Measurements from ENCODE around the gene ZBTB16. TPM values are rescaled to one million over a fixed set of nuclear protein-coding genes. Genes with fewer than 3 reads are reported as not detected.

The ZBTB16 gene
- total and polyA plus RNA-seq, 9 donors: 12.7 to 160 (median 68.7) TPM

GRCh38 chr11:114166897-114167323 is 107.4 kb downstream of the ZBTB16 start:
- intact Hi-C loops (cut with DNase I): no loop called here
- Histone ChIP-seq H3K4me1 (ENCODE audit: insufficient read depth) (peaks cover 69% of the 10 kb centered on the region), H3K4me3 (no peak overlapping the region), H3K27ac (peak overlapping the region; percentile 65 to 89), H3K36me3 (no peaks in the 10 kb centered on the region), H3K27me3 (no peaks in the 10 kb centered on the region), H3K9me3 (no peaks in the 10 kb centered on the region)
- TF ChIP-seq, protein P1, sequence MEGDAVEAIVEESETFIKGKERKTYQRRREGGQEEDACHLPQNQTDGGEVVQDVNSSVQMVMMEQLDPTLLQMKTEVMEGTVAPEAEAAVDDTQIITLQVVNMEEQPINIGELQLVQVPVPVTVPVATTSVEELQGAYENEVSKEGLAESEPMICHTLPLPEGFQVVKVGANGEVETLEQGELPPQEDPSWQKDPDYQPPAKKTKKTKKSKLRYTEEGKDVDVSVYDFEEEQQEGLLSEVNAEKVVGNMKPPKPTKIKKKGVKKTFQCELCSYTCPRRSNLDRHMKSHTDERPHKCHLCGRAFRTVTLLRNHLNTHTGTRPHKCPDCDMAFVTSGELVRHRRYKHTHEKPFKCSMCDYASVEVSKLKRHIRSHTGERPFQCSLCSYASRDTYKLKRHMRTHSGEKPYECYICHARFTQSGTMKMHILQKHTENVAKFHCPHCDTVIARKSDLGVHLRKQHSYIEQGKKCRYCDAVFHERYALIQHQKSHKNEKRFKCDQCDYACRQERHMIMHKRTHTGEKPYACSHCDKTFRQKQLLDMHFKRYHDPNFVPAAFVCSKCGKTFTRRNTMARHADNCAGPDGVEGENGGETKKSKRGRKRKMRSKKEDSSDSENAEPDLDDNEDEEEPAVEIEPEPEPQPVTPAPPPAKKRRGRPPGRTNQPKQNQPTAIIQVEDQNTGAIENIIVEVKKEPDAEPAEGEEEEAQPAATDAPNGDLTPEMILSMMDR (IDR thresholded peaks at IDR 0.05): no peak
- TF ChIP-seq POLR2A (IDR thresholded peaks at IDR 0.05) (no peak), EP300 (IDR thresholded peaks at IDR 0.05) (no peak)
- WGBS, 3 donors: 0 to 1% (median 1%) methylated on average over 3 of the region's 3 CpGs
- peak in 1 of 5 donors; percentile 72 for DNase-seq

DNA sequence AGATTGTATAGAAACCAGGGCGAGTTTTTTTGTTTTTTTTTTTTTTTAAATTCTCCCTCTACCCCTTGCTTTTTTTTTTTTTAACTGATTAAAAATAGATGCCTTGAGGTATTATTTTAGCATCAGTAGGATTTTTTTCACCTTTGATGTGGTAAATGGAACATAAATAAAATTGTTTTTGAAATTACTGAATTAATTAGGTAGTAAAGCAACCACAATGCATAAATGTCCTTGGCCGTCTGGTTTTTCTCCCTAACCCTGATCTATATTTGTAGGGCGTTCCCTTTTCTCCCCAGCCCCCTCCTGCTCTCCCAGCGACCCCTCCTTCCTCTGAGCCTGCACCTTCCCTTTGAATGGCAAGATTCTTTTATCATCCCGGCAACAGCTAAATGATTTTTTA is 107.8 kb downstream of the ZBTB16 start:
- Histone ChIP-seq H3K27ac (peak overlapping the region; percentile 65 to 89), H3K36me3 (no peaks in the 10 kb centered on the region), H3K27me3 (no peaks in the 10 kb centered on the region), H3K4me3 (no peak overlapping the region), H3K9me3 (no peaks in the 10 kb centered on the region), H3K4me1 (ENCODE audit: insufficient read depth) (peaks cover 70% of the 10 kb centered on the region)
- TF ChIP-seq, protein P1 (IDR thresholded peaks at IDR 0.05): no peak
- TF ChIP-seq EP300 (IDR thresholded peaks at IDR 0.05): no peak
- no peak for TF ChIP-seq POLR2A (IDR thresholded peaks at IDR 0.05)
- DNase-seq: no peak
- WGBS, 3 donors: 20 to 31% (median 24%) methylated on average over 5 of the region's 5 CpGs
- intact Hi-C loops (cut with DNase I): no loop called here

- peak overlapping the region; percentile 65 to 89 for H3K27ac ChIP-seq
- no peaks in the 10 kb centered on the region for H3K27me3 ChIP-seq
- peaks cover 73% of the 10 kb centered on the region for H3K4me1 ChIP-seq (ENCODE audit: insufficient read depth)
- peak overlapping the region; percentile 2 for H3K4me3 ChIP-seq
- H3K36me3 ChIP-seq: no peaks in the 10 kb centered on the region
- 75 to 86% (median 80%) methylated on average over 11 of the region's 11 CpGs for whole genome bisulfite sequencing, 3 donors
- no peak for DNase-seq
- intact Hi-C loops (cut with DNase I): no loop called here
- H3K9me3 ChIP-seq: no peaks in the 10 kb centered on the region
- TF ChIP-seq EP300 (IDR thresholded peaks at IDR 0.05) (no peak), POLR2A (IDR thresholded peaks at IDR 0.05) (no peak)
- TF ChIP-seq, protein P1 (IDR thresholded peaks at IDR 0.05): no peak
Observed at GRCh38 chr11:114167771-114168448, 108.4 kb downstream of the ZBTB16 start.

DNA sequence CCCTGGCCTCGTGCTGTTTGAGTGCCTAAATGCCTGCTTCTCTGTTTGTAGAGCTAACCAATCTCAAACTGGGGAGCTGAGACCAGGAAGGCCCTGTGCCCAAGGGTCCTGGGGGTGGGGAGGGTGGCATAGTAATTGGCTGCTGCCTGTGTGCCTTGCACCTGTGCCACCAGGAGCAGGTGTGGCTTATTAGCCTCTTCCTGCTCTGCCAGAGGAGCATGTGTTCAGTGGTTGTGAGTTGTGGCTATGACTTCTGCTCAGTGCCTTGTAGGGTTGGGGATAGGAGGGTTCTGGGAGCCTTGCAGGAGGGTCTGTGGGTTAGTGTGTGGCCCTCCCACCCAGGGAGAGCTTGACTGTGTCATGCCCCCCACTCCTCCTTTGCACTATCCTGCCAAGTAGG is 109.2 kb downstream of the ZBTB16 start:
- no peak for DNase-seq
- Histone ChIP-seq H3K4me1 (ENCODE audit: insufficient read depth) (peaks cover 73% of the 10 kb centered on the region), H3K27me3 (no peaks in the 10 kb centered on the region), H3K4me3 (no peak overlapping the region), H3K9me3 (no peaks in the 10 kb centered on the region), H3K36me3 (no peaks in the 10 kb centered on the region), H3K27ac (peak overlapping the region; percentile 65 to 89)
- TF ChIP-seq, protein P1 (IDR thresholded peaks at IDR 0.05): no peak
- intact Hi-C loops (cut with DNase I): no loop called here
- WGBS, 3 donors: 80 to 87% (median 81%) methylated on average over 1 of the region's 1 CpG

All from ovary (tissue), 9 donors.